ENCODE results near the gene FGF3.

Gene FGF3

GRCh38 chr11:69842746-69843528 lies 23.7 kb upstream of the FGF3 start:
- Histone ChIP-seq H3K4me3 (ENCODE audit: low read length) (no peak overlapping the region), H3K27me3 (replicated peaks; ENCODE audit: control insufficient read depth, insufficient read depth, low read length) (peaks cover 64% of the 10 kb centered on the region)
- DNase-seq (ENCODE audit: low read depth), result no peak

DNA sequence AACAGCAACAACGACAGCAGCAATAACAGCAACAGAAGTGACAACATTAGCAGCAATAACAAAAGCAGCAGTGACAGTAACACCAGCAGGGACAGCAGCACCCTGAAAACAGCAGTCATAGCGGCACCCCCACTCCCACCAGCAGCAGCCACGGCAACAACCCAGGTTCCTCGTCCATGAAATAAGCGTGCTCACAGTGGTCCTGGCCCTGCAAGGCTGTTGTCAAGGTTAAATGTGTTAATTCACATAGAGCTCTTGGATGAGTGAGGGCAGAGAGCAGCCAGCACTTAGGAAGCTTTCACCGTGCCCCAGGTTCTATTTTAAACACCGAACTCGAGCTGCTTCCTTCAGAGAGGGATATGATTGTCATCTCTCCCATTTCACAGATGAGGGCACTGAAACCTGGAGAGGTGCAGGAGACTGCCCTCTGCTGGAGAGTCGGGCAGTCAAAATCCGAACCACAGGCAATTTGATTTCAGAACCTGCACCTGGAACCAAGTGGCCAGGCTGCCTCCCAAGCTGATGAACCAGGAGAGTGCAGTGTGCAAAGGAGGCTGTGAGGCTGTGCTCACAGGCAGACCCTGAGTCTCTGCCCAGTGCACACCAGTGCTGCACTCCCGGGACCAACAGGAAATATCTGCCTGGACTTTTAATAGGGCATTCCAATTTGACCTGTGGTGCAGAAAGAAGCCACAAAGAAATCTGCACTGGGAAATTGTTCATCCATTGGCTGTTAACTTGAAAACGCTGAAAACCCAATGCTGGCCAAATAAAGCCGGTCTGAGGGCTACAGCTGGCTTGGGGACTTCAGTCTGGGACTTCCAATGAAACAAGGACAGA lies 22.9 kb upstream of the FGF3 start:
- Histone ChIP-seq H3K9me3 (ENCODE audit: control insufficient read depth, low read length) (no peaks in the 10 kb centered on the region), H3K27me3 (replicated peaks; ENCODE audit: control insufficient read depth, insufficient read depth, low read length) (peaks cover 63% of the 10 kb centered on the region), H3K9ac (ENCODE audit: low read length) (no peak overlapping the region), H3K4me3 (ENCODE audit: low read length) (no peak overlapping the region), H3K4me1 (ENCODE audit: control insufficient read depth, insufficient read depth, low read length) (no peaks in the 10 kb centered on the region), H3K36me3 (ENCODE audit: control insufficient read depth, insufficient read depth, low read length, severe bottlenecking) (no peaks in the 10 kb centered on the region)
- DNase-seq (ENCODE audit: low read depth), result peak; percentile 12

More at GRCh38 chr11:69842746-69843528, 23.7 kb upstream of the FGF3 start:
- Histone ChIP-seq H3K9ac (ENCODE audit: low read length) (no peak overlapping the region), H3K9me3 (ENCODE audit: control insufficient read depth, low read length) (no peaks in the 10 kb centered on the region), H3K4me1 (ENCODE audit: control insufficient read depth, insufficient read depth, low read length) (no peaks in the 10 kb centered on the region), H3K36me3 (ENCODE audit: control insufficient read depth, insufficient read depth, low read length, severe bottlenecking) (no peaks in the 10 kb centered on the region)

DNA sequence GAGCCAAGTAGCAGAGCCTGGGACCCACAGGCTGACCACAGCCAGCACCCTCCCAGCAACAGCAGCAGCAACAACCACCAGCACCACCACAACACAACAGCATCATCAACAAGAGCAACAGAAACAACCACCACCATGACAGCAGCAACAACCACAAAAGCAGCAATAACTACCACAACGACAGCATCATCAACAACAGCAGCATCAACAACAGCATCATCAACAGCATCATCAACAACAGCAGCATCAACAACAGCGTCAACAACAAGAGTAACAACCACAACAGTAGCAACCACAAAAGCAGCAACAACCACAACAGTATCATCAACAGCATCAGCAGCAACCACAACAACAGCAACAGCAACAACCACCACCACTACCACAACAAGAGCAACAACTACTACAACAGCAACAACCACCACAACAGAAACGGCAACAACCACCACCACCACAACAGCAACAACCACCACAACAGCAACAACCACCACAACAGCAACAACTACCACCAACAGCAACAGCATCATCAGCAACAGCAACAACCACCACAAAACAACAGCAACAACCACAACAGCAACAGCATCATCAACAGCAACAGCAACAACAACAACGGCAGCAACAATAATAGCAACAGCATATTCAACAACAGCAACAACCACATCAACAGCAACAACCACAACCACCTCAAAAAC lies 22.1 kb upstream of the FGF3 start:
- no peak overlapping the region for H3K9ac ChIP-seq (ENCODE audit: low read length)
- no peaks in the 10 kb centered on the region for H3K4me1 ChIP-seq (ENCODE audit: control insufficient read depth, insufficient read depth, low read length)
- no peak for DNase-seq (ENCODE audit: low read depth)
- H3K9me3 ChIP-seq (ENCODE audit: control insufficient read depth, low read length), result no peaks in the 10 kb centered on the region
- H3K36me3 ChIP-seq (ENCODE audit: control insufficient read depth, insufficient read depth, low read length, severe bottlenecking), result no peaks in the 10 kb centered on the region
- H3K27me3 ChIP-seq (replicated peaks; ENCODE audit: control insufficient read depth, insufficient read depth, low read length), result peaks cover 62% of the 10 kb centered on the region
- no peak overlapping the region for H3K4me3 ChIP-seq (ENCODE audit: low read length)

GRCh38 chr11:69840371-69841169 lies 21.4 kb upstream of the FGF3 start:
- H3K9ac ChIP-seq (ENCODE audit: low read length), result no peak overlapping the region
- DNase-seq (ENCODE audit: low read depth), result no peak
- H3K4me3 ChIP-seq (ENCODE audit: low read length), result no peak overlapping the region

DNA sequence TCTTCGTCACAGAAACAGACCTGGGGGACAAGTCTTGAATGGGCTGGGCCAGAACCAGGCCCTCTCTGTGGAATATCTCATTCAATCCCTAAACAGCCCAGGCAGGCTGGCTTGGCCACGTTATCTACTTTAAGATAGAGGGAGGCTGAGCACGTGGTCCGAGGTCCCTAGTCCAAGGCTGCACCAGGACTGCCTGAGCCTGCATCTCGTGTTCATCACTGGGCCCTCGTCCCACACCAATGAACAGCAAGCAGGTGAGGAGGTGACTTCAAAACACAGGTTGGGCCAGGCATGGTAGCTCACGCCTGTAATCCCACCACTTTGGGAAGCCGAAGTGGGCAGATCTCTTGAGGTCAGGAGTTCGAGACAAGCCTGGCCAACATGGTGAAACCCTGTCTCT lies 20.3 kb upstream of the FGF3 start:
- no peaks in the 10 kb centered on the region for H3K36me3 ChIP-seq (ENCODE audit: control insufficient read depth, insufficient read depth, low read length, severe bottlenecking)
- DNase-seq (ENCODE audit: low read depth), result no peak
- H3K9ac ChIP-seq (ENCODE audit: low read length), result no peak overlapping the region
- H3K27me3 ChIP-seq (replicated peaks; ENCODE audit: control insufficient read depth, insufficient read depth, low read length), result peaks cover 67% of the 10 kb centered on the region
- no peak overlapping the region for H3K4me3 ChIP-seq (ENCODE audit: low read length)
- H3K4me1 ChIP-seq (ENCODE audit: control insufficient read depth, insufficient read depth, low read length), result no peaks in the 10 kb centered on the region
- no peaks in the 10 kb centered on the region for H3K9me3 ChIP-seq (ENCODE audit: control insufficient read depth, low read length)

More at GRCh38 chr11:69840371-69841169, 21.4 kb upstream of the FGF3 start:
- H3K9me3 ChIP-seq (ENCODE audit: control insufficient read depth, low read length), result no peaks in the 10 kb centered on the region
- H3K4me1 ChIP-seq (ENCODE audit: control insufficient read depth, insufficient read depth, low read length), result no peaks in the 10 kb centered on the region
- no peaks in the 10 kb centered on the region for H3K36me3 ChIP-seq (ENCODE audit: control insufficient read depth, insufficient read depth, low read length, severe bottlenecking)
- peaks cover 65% of the 10 kb centered on the region for H3K27me3 ChIP-seq (replicated peaks; ENCODE audit: control insufficient read depth, insufficient read depth, low read length)

- H3K4me3 ChIP-seq (ENCODE audit: low read length), result no peak overlapping the region
- no peaks in the 10 kb centered on the region for H3K9me3 ChIP-seq (ENCODE audit: control insufficient read depth, low read length)
- H3K27me3 ChIP-seq (replicated peaks; ENCODE audit: control insufficient read depth, insufficient read depth, low read length), result peaks cover 72% of the 10 kb centered on the region
- no peaks in the 10 kb centered on the region for H3K4me1 ChIP-seq (ENCODE audit: control insufficient read depth, insufficient read depth, low read length)
- H3K9ac ChIP-seq (ENCODE audit: low read length), result no peak overlapping the region
- H3K36me3 ChIP-seq (ENCODE audit: control insufficient read depth, insufficient read depth, low read length, severe bottlenecking), result no peaks in the 10 kb centered on the region
- DNase-seq (ENCODE audit: low read depth), result no peak
Observed at GRCh38 chr11:69837791-69838190, 18.6 kb upstream of the FGF3 start.

DNA sequence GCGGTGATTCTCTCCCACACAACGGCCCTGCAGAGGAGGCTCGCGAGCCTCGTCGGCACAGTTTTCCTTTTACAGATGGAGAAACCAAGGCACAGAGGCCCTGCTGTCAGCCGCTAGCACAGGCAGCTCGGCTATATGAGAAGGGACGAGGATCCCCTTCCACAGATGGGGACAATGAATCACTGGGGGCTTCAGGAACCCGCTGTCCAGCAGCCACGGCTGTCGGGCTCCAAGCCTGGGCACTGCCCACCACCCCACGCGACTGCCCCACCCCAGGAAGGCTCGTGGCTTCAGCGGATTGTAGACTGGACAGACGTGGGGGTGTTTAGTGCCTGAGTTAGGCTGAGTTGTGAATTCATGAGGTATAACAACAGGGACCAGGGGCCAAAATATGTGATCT lies 17.2 kb upstream of the FGF3 start:
- Histone ChIP-seq H3K36me3 (ENCODE audit: control insufficient read depth, insufficient read depth, low read length, severe bottlenecking) (no peaks in the 10 kb centered on the region), H3K9me3 (ENCODE audit: control insufficient read depth, low read length) (no peaks in the 10 kb centered on the region), H3K4me1 (ENCODE audit: control insufficient read depth, insufficient read depth, low read length) (no peaks in the 10 kb centered on the region), H3K27me3 (replicated peaks; ENCODE audit: control insufficient read depth, insufficient read depth, low read length) (peaks cover 72% of the 10 kb centered on the region), H3K4me3 (ENCODE audit: low read length) (no peak overlapping the region), H3K9ac (ENCODE audit: low read length) (no peak overlapping the region)
- DNase-seq (ENCODE audit: low read depth), result no peak

DNA sequence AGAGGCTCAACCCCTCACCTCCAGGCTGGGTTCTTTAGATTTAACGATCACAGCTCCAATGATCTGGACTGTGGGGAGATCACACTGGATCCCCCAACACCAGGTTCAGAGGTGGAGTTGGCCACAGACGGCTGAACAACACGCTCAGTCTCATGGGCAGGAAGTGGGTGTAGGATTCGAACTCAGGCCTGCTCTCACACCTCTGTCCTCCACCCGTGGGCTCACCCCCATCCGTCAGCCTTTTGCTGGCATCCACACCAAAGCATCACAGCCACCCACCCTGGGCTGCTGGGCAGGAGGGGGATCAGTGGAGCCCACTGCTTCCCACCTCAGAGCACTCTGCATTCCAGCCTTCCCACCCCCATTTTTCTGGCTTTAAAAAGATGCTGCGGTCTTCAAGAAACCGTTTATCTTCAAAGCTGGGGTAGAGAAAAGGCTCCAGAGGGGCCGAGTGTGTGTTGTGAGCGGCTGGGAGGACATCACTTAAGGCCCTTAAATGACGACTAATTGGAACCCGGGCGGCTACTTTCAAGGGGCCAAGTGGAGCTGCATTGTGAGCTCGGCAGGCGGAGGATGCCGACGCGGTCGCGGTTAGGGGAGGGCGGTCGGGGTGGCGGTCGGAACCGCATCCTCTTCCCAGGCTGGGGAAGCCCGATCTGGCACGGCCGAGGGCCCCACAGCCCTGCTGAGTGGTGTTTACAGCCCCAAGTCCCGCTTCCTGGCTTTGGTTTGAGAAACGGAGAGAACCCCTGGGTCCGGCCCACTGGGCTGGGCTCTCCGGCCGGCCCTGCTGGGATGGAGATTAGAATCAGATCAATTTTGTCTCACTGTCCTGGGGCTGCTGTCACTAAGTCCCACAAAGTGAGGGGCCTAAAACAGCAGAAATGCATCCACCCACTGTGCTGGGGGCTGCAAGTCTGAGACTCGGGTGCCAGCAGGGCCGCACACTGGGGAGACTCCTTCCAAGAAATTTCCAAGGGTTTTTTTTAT lies 15.9 kb upstream of the FGF3 start:
- H3K27me3 ChIP-seq (replicated peaks; ENCODE audit: control insufficient read depth, insufficient read depth, low read length), result peaks cover 73% of the 10 kb centered on the region
- H3K36me3 ChIP-seq (ENCODE audit: control insufficient read depth, insufficient read depth, low read length, severe bottlenecking), result no peaks in the 10 kb centered on the region
- H3K4me3 ChIP-seq (ENCODE audit: low read length), result no peak overlapping the region
- H3K4me1 ChIP-seq (ENCODE audit: control insufficient read depth, insufficient read depth, low read length), result no peaks in the 10 kb centered on the region
- no peak for DNase-seq (ENCODE audit: low read depth)
- no peak overlapping the region for H3K9ac ChIP-seq (ENCODE audit: low read length)
- no peaks in the 10 kb centered on the region for H3K9me3 ChIP-seq (ENCODE audit: control insufficient read depth, low read length)

- no peaks in the 10 kb centered on the region for H3K9me3 ChIP-seq (ENCODE audit: control insufficient read depth, low read length)
- H3K4me1 ChIP-seq (ENCODE audit: control insufficient read depth, insufficient read depth, low read length), result no peaks in the 10 kb centered on the region
- peaks cover 74% of the 10 kb centered on the region for H3K27me3 ChIP-seq (replicated peaks; ENCODE audit: control insufficient read depth, insufficient read depth, low read length)
- no peak overlapping the region for H3K9ac ChIP-seq (ENCODE audit: low read length)
- H3K4me3 ChIP-seq (ENCODE audit: low read length), result no peak overlapping the region
- no peaks in the 10 kb centered on the region for H3K36me3 ChIP-seq (ENCODE audit: control insufficient read depth, insufficient read depth, low read length, severe bottlenecking)
- no peak for DNase-seq (ENCODE audit: low read depth)
Observed at GRCh38 chr11:69834251-69834650, 15.0 kb upstream of the FGF3 start.
